Germinal center (tissue), 1 donor: ENCODE results near the gene RBBP8NL.

Experiments
- DNase-seq: peaks from one replicate; pipeline ENCODE4 v3.0.0; 2012; ENCODE audit warnings: mixed read lengths, low spot score

The RBBP8NL gene

GRCh38 chr20:62408055-62408454 lies 19.3 kb downstream of the RBBP8NL start:
- DNase-seq = no peak

- peak; percentile 96 for DNase-seq
Measured at GRCh38 chr20:62407221-62407992, 19.9 kb downstream of the RBBP8NL start, which contains the start of gene CABLES2. CABLES2 (minus strand) TSS chr20:62407285; CDS start chr20:62407276, 9 bp downstream.

- DNase-seq = no peak
Measured at GRCh38 chr20:62406635-62407176, 20.6 kb downstream of the RBBP8NL start.

GRCh38 chr20:62405981-62406513 lies 21.3 kb downstream of the RBBP8NL start:
- DNase-seq = no peak

GRCh38 chr20:62405108-62405980 lies 22.0 kb downstream of the RBBP8NL start:
- DNase-seq = no peak

GRCh38 chr20:62404761-62405107 lies 22.6 kb downstream of the RBBP8NL start:
- DNase-seq = no peak

- DNase-seq = no peak
Measured at GRCh38 chr20:62404112-62404665, 23.1 kb downstream of the RBBP8NL start.

- no peak for DNase-seq
Measured at GRCh38 chr20:62403331-62403730, 24.0 kb downstream of the RBBP8NL start.

- DNase-seq = no peak
Measured at GRCh38 chr20:62402456-62403150, 24.7 kb downstream of the RBBP8NL start.

- DNase-seq = no peak
Measured at GRCh38 chr20:62401331-62401779, 26.0 kb downstream of the RBBP8NL start.

- DNase-seq = no peak
Measured at GRCh38 chr20:62400541-62400940, 26.8 kb downstream of the RBBP8NL start.

GRCh38 chr20:62400021-62400420 lies 27.3 kb downstream of the RBBP8NL start:
- DNase-seq = no peak

- no peak for DNase-seq
Measured at GRCh38 chr20:62398120-62398821, 29.1 kb downstream of the RBBP8NL start.

- DNase-seq = no peak
Measured at GRCh38 chr20:62396367-62397239, 30.7 kb downstream of the RBBP8NL start.

- no peak for DNase-seq
Measured at GRCh38 chr20:62395311-62396242, 31.8 kb downstream of the RBBP8NL start.

- DNase-seq = no peak
Measured at GRCh38 chr20:62394248-62395245, 32.8 kb downstream of the RBBP8NL start.

- DNase-seq = no peak
Measured at GRCh38 chr20:62393830-62394229, 33.5 kb downstream of the RBBP8NL start.

GRCh38 chr20:62393335-62393665 lies 34.0 kb downstream of the RBBP8NL start:
- DNase-seq = no peak
